ENCODE data around the gene TACR1. TPM values are rescaled to one million over a fixed set of nuclear protein-coding genes. Genes with fewer than 3 reads are reported as not detected.

Gene TACR1
- total and polyA plus RNA-seq, 2 experiments from 2014 or later: 3.5 to 7.3 TPM

DNA sequence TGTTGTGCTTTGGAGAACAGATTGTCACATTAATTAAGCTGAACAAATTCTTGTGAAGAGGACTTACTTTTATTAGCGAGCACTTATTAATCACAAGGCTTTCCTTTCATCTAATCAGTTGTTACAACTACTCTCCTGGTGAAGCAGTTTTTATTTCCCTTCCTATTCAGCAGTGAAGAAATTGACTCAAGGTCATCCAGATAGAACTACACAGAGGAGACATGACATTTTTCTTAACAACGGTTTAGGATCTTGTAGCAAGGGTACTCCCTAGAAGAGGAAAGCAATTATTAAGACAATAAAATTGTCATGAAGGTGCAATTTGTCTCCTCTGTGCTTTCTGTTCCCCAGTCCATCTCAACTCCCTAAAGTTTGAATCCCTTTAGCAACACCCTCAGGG lies 179.5 kb downstream of the TACR1 start:
- Histone ChIP-seq H3K36me3 (ENCODE audit: insufficient read depth) (no peaks in the 10 kb centered on the region), H3K4me3 (no peak overlapping the region), H3F3A (replicated peaks; ENCODE audit: low read depth) (no peaks in the 10 kb centered on the region), H4K20me1 (replicated peaks; ENCODE audit: insufficient read depth) (no peaks in the 10 kb centered on the region), H3K9me2 (ENCODE audit: insufficient read depth) (no peaks in the 10 kb centered on the region), H3K4me1 (ENCODE audit: insufficient read depth) (no peaks in the 10 kb centered on the region), H3K27ac (ENCODE audit: low read depth) (no peak overlapping the region), H2AFZ (no peak overlapping the region), H3K4me2 (no peak overlapping the region), H3K79me2 (replicated peaks; ENCODE audit: insufficient read depth) (no peaks in the 10 kb centered on the region), H3K27me3 (ENCODE audit: insufficient read depth) (no peaks in the 10 kb centered on the region)
- Mint-ChIP-seq H3K36me3 (ENCODE audit: low read depth) (no peaks in the 10 kb centered on the region), H3K27me3 (ENCODE audit: insufficient read depth, low read depth, poor library complexity) (no peaks in the 10 kb centered on the region), H3K4me1 (peaks cover 4% of the 10 kb centered on the region; the same call in 2 of the 3 replicates), H3K9me3 (no peaks in the 10 kb centered on the region; the same call in 2 of the 3 replicates), H3K4me3 (no peak overlapping the region), H3K27ac (no peak overlapping the region)
- TF ChIP-seq EZH2 (IDR thresholded peaks at IDR 0.05; ENCODE audit: low read depth, unreplicated experiment) (no peak), STAT1 (IDR thresholded peaks at IDR 0.05; ENCODE audit: unreplicated experiment) (no peak)
- TF ChIP-seq, protein P1, sequence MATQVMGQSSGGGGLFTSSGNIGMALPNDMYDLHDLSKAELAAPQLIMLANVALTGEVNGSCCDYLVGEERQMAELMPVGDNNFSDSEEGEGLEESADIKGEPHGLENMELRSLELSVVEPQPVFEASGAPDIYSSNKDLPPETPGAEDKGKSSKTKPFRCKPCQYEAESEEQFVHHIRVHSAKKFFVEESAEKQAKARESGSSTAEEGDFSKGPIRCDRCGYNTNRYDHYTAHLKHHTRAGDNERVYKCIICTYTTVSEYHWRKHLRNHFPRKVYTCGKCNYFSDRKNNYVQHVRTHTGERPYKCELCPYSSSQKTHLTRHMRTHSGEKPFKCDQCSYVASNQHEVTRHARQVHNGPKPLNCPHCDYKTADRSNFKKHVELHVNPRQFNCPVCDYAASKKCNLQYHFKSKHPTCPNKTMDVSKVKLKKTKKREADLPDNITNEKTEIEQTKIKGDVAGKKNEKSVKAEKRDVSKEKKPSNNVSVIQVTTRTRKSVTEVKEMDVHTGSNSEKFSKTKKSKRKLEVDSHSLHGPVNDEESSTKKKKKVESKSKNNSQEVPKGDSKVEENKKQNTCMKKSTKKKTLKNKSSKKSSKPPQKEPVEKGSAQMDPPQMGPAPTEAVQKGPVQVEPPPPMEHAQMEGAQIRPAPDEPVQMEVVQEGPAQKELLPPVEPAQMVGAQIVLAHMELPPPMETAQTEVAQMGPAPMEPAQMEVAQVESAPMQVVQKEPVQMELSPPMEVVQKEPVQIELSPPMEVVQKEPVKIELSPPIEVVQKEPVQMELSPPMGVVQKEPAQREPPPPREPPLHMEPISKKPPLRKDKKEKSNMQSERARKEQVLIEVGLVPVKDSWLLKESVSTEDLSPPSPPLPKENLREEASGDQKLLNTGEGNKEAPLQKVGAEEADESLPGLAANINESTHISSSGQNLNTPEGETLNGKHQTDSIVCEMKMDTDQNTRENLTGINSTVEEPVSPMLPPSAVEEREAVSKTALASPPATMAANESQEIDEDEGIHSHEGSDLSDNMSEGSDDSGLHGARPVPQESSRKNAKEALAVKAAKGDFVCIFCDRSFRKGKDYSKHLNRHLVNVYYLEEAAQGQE (IDR thresholded peaks at IDR 0.05; ENCODE audit: unreplicated experiment): no peak
- no peak for ATAC-seq
- DNase-seq (ENCODE audit: low spot score): no peak

DNA sequence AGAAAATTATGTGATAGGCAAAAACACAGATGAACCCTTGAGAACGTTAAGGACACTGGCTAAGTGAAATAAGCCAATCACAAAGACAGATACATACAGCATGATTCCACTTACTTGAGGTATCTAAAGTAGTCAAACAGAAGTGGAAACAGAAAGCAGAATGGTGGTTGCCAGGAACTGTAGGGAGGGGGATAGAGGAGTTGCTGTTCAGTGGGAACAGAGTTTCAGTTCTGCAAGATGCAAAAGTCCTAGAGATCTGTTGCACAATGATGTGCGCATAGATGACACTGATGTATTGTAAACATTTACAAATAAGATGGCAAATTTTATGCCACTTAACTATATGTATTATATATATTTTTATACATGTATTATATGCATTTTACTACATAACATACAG lies 181.2 kb downstream of the TACR1 start:
- Mint-ChIP-seq H3K27me3 (ENCODE audit: insufficient read depth, low read depth, poor library complexity) (no peaks in the 10 kb centered on the region), H3K36me3 (ENCODE audit: low read depth) (no peaks in the 10 kb centered on the region), H3K4me3 (no peak overlapping the region), H3K4me1 (peaks cover 8% of the 10 kb centered on the region), H3K27ac (no peak overlapping the region), H3K9me3 (no peaks in the 10 kb centered on the region; the same call in 1 of the 3 replicates)
- Histone ChIP-seq H3K27me3 (ENCODE audit: insufficient read depth) (no peaks in the 10 kb centered on the region), H3F3A (replicated peaks; ENCODE audit: low read depth) (no peaks in the 10 kb centered on the region), H3K79me2 (replicated peaks; ENCODE audit: insufficient read depth) (no peaks in the 10 kb centered on the region), H3K36me3 (ENCODE audit: insufficient read depth) (no peaks in the 10 kb centered on the region), H4K20me1 (replicated peaks; ENCODE audit: insufficient read depth) (no peaks in the 10 kb centered on the region), H3K4me3 (no peak overlapping the region), H3K27ac (ENCODE audit: low read depth) (no peak overlapping the region), H3K4me2 (no peak overlapping the region), H2AFZ (no peak overlapping the region), H3K9me2 (ENCODE audit: insufficient read depth) (no peaks in the 10 kb centered on the region), H3K4me1 (ENCODE audit: insufficient read depth) (no peaks in the 10 kb centered on the region; the same call in 1 of the 2 replicates)
- no peak for DNase-seq (ENCODE audit: low spot score)
- ATAC-seq: no peak
- TF ChIP-seq STAT1 (IDR thresholded peaks at IDR 0.05; ENCODE audit: unreplicated experiment): no peak

DNA sequence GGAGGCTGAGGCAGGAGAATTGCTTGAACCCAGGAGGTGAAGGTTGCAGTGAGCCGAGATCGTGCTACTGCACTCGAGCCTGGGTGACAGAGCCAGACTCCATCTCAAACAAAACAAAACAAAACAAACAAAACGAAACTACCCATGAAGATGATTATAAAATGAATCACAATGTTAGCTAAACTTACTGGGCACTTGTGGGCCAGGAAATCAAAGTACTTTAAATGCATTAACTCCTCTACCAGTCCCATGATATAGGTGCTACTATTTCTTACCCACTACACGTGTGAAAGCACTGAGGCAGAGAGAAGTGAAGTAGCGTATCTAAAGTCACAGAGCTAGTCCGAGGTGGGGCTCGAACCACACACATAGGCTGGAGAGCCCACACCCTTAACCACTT lies 187.2 kb downstream of the TACR1 start:
- ATAC-seq: no peak
- no peak overlapping the region for H3K4me2 ChIP-seq
- H3K4me1 Mint-ChIP-seq: peaks cover 5% of the 10 kb centered on the region
- no peak for TF ChIP-seq ZNF331 (CRISPR knock-in tag; IDR thresholded peaks at IDR 0.05; ENCODE audit: low read depth)
- no peak for TF ChIP-seq ZNF114 (CRISPR knock-in tag; IDR thresholded peaks at IDR 0.05)
- TF ChIP-seq, protein P2, sequence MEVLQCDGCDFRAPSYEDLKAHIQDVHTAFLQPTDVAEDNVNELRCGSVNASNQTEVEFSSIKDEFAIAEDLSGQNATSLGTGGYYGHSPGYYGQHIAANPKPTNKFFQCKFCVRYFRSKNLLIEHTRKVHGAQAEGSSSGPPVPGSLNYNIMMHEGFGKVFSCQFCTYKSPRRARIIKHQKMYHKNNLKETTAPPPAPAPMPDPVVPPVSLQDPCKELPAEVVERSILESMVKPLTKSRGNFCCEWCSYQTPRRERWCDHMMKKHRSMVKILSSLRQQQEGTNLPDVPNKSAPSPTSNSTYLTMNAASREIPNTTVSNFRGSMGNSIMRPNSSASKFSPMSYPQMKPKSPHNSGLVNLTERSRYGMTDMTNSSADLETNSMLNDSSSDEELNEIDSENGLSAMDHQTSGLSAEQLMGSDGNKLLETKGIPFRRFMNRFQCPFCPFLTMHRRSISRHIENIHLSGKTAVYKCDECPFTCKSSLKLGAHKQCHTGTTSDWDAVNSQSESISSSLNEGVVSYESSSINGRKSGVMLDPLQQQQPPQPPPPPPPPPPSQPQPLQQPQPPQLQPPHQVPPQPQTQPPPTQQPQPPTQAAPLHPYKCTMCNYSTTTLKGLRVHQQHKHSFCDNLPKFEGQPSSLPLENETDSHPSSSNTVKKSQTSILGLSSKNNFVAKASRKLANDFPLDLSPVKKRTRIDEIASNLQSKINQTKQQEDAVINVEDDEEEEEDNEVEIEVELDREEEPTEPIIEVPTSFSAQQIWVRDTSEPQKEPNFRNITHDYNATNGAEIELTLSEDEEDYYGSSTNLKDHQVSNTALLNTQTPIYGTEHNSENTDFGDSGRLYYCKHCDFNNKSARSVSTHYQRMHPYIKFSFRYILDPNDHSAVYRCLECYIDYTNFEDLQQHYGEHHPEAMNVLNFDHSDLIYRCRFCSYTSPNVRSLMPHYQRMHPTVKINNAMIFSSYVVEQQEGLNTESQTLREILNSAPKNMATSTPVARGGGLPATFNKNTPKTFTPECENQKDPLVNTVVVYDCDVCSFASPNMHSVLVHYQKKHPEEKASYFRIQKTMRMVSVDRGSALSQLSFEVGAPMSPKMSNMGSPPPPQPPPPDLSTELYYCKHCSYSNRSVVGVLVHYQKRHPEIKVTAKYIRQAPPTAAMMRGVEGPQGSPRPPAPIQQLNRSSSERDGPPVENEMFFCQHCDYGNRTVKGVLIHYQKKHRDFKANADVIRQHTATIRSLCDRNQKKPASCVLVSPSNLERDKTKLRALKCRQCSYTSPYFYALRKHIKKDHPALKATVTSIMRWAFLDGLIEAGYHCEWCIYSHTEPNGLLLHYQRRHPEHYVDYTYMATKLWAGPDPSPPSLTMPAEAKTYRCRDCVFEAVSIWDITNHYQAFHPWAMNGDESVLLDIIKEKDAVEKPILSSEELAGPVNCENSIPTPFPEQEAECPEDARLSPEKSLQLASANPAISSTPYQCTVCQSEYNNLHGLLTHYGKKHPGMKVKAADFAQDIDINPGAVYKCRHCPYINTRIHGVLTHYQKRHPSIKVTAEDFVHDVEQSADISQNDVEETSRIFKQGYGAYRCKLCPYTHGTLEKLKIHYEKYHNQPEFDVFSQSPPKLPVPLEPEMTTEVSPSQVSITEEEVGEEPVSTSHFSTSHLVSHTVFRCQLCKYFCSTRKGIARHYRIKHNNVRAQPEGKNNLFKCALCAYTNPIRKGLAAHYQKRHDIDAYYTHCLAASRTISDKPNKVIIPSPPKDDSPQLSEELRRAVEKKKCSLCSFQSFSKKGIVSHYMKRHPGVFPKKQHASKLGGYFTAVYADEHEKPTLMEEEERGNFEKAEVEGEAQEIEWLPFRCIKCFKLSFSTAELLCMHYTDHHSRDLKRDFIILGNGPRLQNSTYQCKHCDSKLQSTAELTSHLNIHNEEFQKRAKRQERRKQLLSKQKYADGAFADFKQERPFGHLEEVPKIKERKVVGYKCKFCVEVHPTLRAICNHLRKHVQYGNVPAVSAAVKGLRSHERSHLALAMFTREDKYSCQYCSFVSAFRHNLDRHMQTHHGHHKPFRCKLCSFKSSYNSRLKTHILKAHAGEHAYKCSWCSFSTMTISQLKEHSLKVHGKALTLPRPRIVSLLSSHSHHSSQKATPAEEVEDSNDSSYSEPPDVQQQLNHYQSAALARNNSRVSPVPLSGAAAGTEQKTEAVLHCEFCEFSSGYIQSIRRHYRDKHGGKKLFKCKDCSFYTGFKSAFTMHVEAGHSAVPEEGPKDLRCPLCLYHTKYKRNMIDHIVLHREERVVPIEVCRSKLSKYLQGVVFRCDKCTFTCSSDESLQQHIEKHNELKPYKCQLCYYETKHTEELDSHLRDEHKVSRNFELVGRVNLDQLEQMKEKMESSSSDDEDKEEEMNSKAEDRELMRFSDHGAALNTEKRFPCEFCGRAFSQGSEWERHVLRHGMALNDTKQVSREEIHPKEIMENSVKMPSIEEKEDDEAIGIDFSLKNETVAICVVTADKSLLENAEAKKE (CRISPR knock-in tag; IDR thresholded peaks at IDR 0.05): no peak

More for the DNA sequence above, 187.2 kb downstream of the TACR1 start:
- no peaks in the 10 kb centered on the region; the same call in 1 of the 2 replicates for H3K4me1 ChIP-seq (ENCODE audit: insufficient read depth)
- Mint-ChIP-seq H3K4me3 (no peak overlapping the region), H3K9me3 (no peaks in the 10 kb centered on the region; the same call in 2 of the 3 replicates), H3K36me3 (ENCODE audit: low read depth) (no peaks in the 10 kb centered on the region), H3K27ac (no peak overlapping the region), H3K27me3 (ENCODE audit: insufficient read depth, low read depth, poor library complexity) (peaks cover 3% of the 10 kb centered on the region)
- H3K27ac ChIP-seq (ENCODE audit: low read depth): no peak overlapping the region
- DNase-seq (ENCODE audit: low spot score): no peak
- H2AFZ ChIP-seq: no peak overlapping the region
- no peaks in the 10 kb centered on the region for H3K79me2 ChIP-seq (replicated peaks; ENCODE audit: insufficient read depth)
- no peaks in the 10 kb centered on the region for H3K27me3 ChIP-seq (ENCODE audit: insufficient read depth)
- no peaks in the 10 kb centered on the region; the same call in 1 of the 2 replicates for H3K9me2 ChIP-seq (ENCODE audit: insufficient read depth)
- no peak overlapping the region for H3K4me3 ChIP-seq
- H4K20me1 ChIP-seq (replicated peaks; ENCODE audit: insufficient read depth): no peaks in the 10 kb centered on the region
- H3F3A ChIP-seq (replicated peaks; ENCODE audit: low read depth): no peaks in the 10 kb centered on the region
- H3K36me3 ChIP-seq (ENCODE audit: insufficient read depth): no peaks in the 10 kb centered on the region

Data from GM23338 (cell line).